Neural cell (in vitro differentiated cells): ENCODE data around the gene SERPINE2. TPM values are rescaled to one million over a fixed set of nuclear protein-coding genes. Genes with fewer than 3 reads are reported as not detected.

Source experiments
- H2AFZ ChIP-seq: fragments of 200-600, 300-800 bp; sonication (generic), shearing (Covaris generic); 2 replicates; pipeline ENCODE4 v1.6.0; 2014; ENCODE audit warnings: low read depth, mild to moderate bottlenecking, antibody characterized with exemption, low read length, moderate library complexity
- H3F3A ChIP-seq: fragments of 200-600 bp; shearing (Covaris generic); 2 replicates; pipeline ENCODE4 v1.6.1; 2016; ENCODE audit warnings: mild to moderate bottlenecking, moderate library complexity, mixed read lengths, antibody characterized with exemption, low read length; ENCODE audit not compliant: insufficient read depth, poor library complexity, severe bottlenecking
- H3K27ac ChIP-seq: fragments of 200-600, 300-800 bp; sonication (generic), shearing (Covaris generic); 2 replicates; pipeline ENCODE4 v1.5.1; 2014; ENCODE audit warnings: mild to moderate bottlenecking, low read length, moderate library complexity
- H3K27me3 ChIP-seq: fragments of 300-800, 200-600 bp; sonication (generic), shearing (Covaris generic); 2 replicates; pipeline ENCODE4 v1.6.0; 2014; ENCODE audit warnings: mild to moderate bottlenecking, low read depth, low read length, moderate library complexity; ENCODE audit not compliant: insufficient read depth
- H3K36me3 ChIP-seq: fragments of 300-800, 200-600 bp; sonication (generic), shearing (Covaris generic); 2 replicates; pipeline ENCODE4 v1.5.1; 2014; ENCODE audit warnings: mild to moderate bottlenecking, antibody characterized with exemption, low read length, moderate library complexity; ENCODE audit not compliant: insufficient read depth
- H3K4me2 ChIP-seq: fragments of 300-800, 200-600 bp; sonication (generic), shearing (Covaris generic); 2 replicates; pipeline ENCODE4 v1.6.0; 2014; ENCODE audit warnings: mild to moderate bottlenecking, low read length
- H3K4me3 ChIP-seq: fragments of 300-800, 200-600 bp; sonication (generic), shearing (Covaris generic); 2 replicates; pipeline ENCODE4 v1.5.1; 2014; ENCODE audit warnings: mild to moderate bottlenecking, low read length, moderate library complexity
- H3K79me2 ChIP-seq: fragments of 200-600 bp; shearing (Covaris generic); replicated peaks from 2 replicates; pipeline ENCODE4 v1.6.0; 2014; ENCODE audit warnings: mild to moderate bottlenecking, low read length, moderate library complexity; ENCODE audit not compliant: insufficient read depth
- H3K9ac ChIP-seq: fragments of 300-800, 200-600 bp; sonication (generic), shearing (Covaris generic); 2 replicates; pipeline ENCODE4 v1.6.1; 2016; ENCODE audit warnings: mild to moderate bottlenecking, low read length, mixed read lengths
- H3K9me2 ChIP-seq: fragments of 200-600 bp; shearing (Covaris generic); 2 replicates; pipeline ENCODE4 v1.6.1; 2016; ENCODE audit warnings: mild to moderate bottlenecking, low read length, mixed read lengths; ENCODE audit not compliant: insufficient read depth
- H3K9me3 ChIP-seq: fragments of 200-600, 300-800 bp; sonication (generic), shearing (Covaris generic); 2 replicates; pipeline ENCODE4 v1.6.1; 2016; ENCODE audit warnings: mild to moderate bottlenecking, mixed run types, low read length, moderate library complexity, mixed read lengths
- H4K20me1 ChIP-seq: fragments of 200-600 bp; shearing (Covaris generic); 2 replicates; pipeline ENCODE4 v1.6.1; 2016; ENCODE audit warnings: mild to moderate bottlenecking, mixed run types; ENCODE audit not compliant: insufficient read depth
- EP300 ChIP-seq: fragments of 450-650 bp; conservative IDR thresholded peaks from 2 replicates; pipeline ENCODE4 v1.6.1; 2014; ENCODE audit warnings: antibody characterized with exemption, mild to moderate bottlenecking, moderate library complexity; ENCODE audit not compliant: poor library complexity, severe bottlenecking
- EZH2 ChIP-seq: fragments of 200-600, 300-800 bp; shearing (Covaris generic), sonication (generic); IDR thresholded peaks from 2 replicates; pipeline ENCODE4 v1.6.1; 2014; ENCODE audit warnings: antibody characterized with exemption, low read length, borderline replicate concordance, mild to moderate bottlenecking; ENCODE audit not compliant: insufficient read depth, poor library complexity, severe bottlenecking
- MXI1 ChIP-seq: fragments of 450-650 bp; conservative IDR thresholded peaks from 2 replicates; pipeline ENCODE4 v1.6.1; 2014; ENCODE audit warnings: antibody characterized with exemption, mild to moderate bottlenecking; ENCODE audit not compliant: poor library complexity, severe bottlenecking
- POLR2AphosphoS5 ChIP-seq: IDR thresholded peaks from 2 replicates; pipeline ENCODE4 v1.6.1; 2012
- RAD21 ChIP-seq: fragments of 450-650 bp; conservative IDR thresholded peaks from 2 replicates; pipeline ENCODE4 v1.6.1; 2014; ENCODE audit warnings: antibody characterized with exemption, mild to moderate bottlenecking, moderate library complexity
- SMC3 ChIP-seq: fragments of 450-650 bp; conservative IDR thresholded peaks from 2 replicates; pipeline ENCODE4 v1.6.1; 2014; ENCODE audit warnings: antibody characterized with exemption, mild to moderate bottlenecking, moderate library complexity; ENCODE audit not compliant: poor library complexity
- TAF1 ChIP-seq: IDR thresholded peaks from 2 replicates; pipeline ENCODE4 v1.6.1; 2012; ENCODE audit warnings: low read depth
- polyA plus RNA-seq: library from polyadenylated mRNA; depleted of rRNA; stranded (reverse); fragments of >200 nt; gene quantifications from 2 replicates; pipeline ENCODE4 v1.2.3, GENCODE V29; 2014
- TF ChIP-seq, protein P1 (sequence below): fragments of 450-650 bp; IDR thresholded peaks from 2 replicates; pipeline ENCODE4 v1.5.1; 2014; ENCODE audit warnings: antibody characterized with exemption, mild to moderate bottlenecking, moderate library complexity; ENCODE audit not compliant: poor library complexity, severe bottlenecking
- TF ChIP-seq, protein P2 (sequence below): IDR thresholded peaks from 2 replicates; pipeline ENCODE4 v1.6.1; 2012; ENCODE audit warnings: borderline replicate concordance

The SERPINE2 gene
- polyA plus RNA-seq, 1 donor from 2014 or later, result 38.5 TPM

GRCh38 chr2:224011837-224012236 is 27.2 kb downstream of the SERPINE2 start (continued):
- TF ChIP-seq POLR2AphosphoS5 (no peak), EZH2 (no peak)

GRCh38 chr2:224009605-224010315 is 29.3 kb downstream of the SERPINE2 start:
- H3F3A ChIP-seq, result no peaks in the 10 kb centered on the region
- no peaks in the 10 kb centered on the region for H3K9me3 ChIP-seq
- no peaks in the 10 kb centered on the region for H4K20me1 ChIP-seq
- TF ChIP-seq EP300 (no peak), POLR2AphosphoS5 (no peak), MXI1 (no peak), SMC3 (no peak), RAD21 (no peak), TAF1 (no peak)
- TF ChIP-seq, protein P1, sequence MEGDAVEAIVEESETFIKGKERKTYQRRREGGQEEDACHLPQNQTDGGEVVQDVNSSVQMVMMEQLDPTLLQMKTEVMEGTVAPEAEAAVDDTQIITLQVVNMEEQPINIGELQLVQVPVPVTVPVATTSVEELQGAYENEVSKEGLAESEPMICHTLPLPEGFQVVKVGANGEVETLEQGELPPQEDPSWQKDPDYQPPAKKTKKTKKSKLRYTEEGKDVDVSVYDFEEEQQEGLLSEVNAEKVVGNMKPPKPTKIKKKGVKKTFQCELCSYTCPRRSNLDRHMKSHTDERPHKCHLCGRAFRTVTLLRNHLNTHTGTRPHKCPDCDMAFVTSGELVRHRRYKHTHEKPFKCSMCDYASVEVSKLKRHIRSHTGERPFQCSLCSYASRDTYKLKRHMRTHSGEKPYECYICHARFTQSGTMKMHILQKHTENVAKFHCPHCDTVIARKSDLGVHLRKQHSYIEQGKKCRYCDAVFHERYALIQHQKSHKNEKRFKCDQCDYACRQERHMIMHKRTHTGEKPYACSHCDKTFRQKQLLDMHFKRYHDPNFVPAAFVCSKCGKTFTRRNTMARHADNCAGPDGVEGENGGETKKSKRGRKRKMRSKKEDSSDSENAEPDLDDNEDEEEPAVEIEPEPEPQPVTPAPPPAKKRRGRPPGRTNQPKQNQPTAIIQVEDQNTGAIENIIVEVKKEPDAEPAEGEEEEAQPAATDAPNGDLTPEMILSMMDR, result no peak
- TF ChIP-seq, protein P2, sequence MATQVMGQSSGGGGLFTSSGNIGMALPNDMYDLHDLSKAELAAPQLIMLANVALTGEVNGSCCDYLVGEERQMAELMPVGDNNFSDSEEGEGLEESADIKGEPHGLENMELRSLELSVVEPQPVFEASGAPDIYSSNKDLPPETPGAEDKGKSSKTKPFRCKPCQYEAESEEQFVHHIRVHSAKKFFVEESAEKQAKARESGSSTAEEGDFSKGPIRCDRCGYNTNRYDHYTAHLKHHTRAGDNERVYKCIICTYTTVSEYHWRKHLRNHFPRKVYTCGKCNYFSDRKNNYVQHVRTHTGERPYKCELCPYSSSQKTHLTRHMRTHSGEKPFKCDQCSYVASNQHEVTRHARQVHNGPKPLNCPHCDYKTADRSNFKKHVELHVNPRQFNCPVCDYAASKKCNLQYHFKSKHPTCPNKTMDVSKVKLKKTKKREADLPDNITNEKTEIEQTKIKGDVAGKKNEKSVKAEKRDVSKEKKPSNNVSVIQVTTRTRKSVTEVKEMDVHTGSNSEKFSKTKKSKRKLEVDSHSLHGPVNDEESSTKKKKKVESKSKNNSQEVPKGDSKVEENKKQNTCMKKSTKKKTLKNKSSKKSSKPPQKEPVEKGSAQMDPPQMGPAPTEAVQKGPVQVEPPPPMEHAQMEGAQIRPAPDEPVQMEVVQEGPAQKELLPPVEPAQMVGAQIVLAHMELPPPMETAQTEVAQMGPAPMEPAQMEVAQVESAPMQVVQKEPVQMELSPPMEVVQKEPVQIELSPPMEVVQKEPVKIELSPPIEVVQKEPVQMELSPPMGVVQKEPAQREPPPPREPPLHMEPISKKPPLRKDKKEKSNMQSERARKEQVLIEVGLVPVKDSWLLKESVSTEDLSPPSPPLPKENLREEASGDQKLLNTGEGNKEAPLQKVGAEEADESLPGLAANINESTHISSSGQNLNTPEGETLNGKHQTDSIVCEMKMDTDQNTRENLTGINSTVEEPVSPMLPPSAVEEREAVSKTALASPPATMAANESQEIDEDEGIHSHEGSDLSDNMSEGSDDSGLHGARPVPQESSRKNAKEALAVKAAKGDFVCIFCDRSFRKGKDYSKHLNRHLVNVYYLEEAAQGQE, result no peak
- H3K4me3 ChIP-seq, result no peak overlapping the region
- no peaks in the 10 kb centered on the region for H3K9me2 ChIP-seq
- H3K79me2 ChIP-seq, result no peaks in the 10 kb centered on the region
- H3K27ac ChIP-seq, result no peak overlapping the region
- H3K9ac ChIP-seq, result no peak overlapping the region
- H3K36me3 ChIP-seq, result no peaks in the 10 kb centered on the region
- no peaks in the 10 kb centered on the region for H3K27me3 ChIP-seq
- no peak overlapping the region for H3K4me2 ChIP-seq
- H2AFZ ChIP-seq, result no peak overlapping the region

- Histone ChIP-seq H3F3A (no peaks in the 10 kb centered on the region), H2AFZ (no peak overlapping the region), H3K79me2 (no peaks in the 10 kb centered on the region), H3K9me2 (no peaks in the 10 kb centered on the region), H3K27me3 (no peaks in the 10 kb centered on the region), H3K4me3 (no peak overlapping the region), H3K9me3 (no peaks in the 10 kb centered on the region), H3K4me2 (no peak overlapping the region), H3K36me3 (no peaks in the 10 kb centered on the region), H3K9ac (no peak overlapping the region), H3K27ac (no peak overlapping the region), H4K20me1 (no peaks in the 10 kb centered on the region)
- TF ChIP-seq, protein P2, result no peak
- TF ChIP-seq MXI1 (no peak), POLR2AphosphoS5 (no peak), EP300 (no peak), SMC3 (no peak), EZH2 (no peak), RAD21 (no peak), TAF1 (no peak)
- TF ChIP-seq, protein P1, result no peak
Observed at GRCh38 chr2:224008702-224009261, 30.3 kb downstream of the SERPINE2 start.
